Pancreas (tissue), 10 donors: ENCODE measurements around the gene SELENOM. TPM values are rescaled to one million over a fixed set of nuclear protein-coding genes. Genes with fewer than 3 reads are reported as not detected.

Source experiments
- ATAC-seq, 4 donors: fragments of 200-7000 bp; cut with Tn5 transposase; one replicate each; pipeline versions ENCODE4 v1.8.0 to v1.9.1; 2020; ENCODE audit warnings: mild to moderate bottlenecking in 4 of 4, moderate library complexity in 4 of 4
- DNase-seq, 6 donors: peaks; one replicate each; pipeline ENCODE4 v3.0.0-alpha.2; 2020
- FAIRE-seq: peaks from 2 replicates; lab custom pipeline; 2012; peaks lifted over from hg19 to GRCh38; lab: Jason Lieb, UNC
- H3K27ac ChIP-seq, 4 donors: fragments of 200-600 bp; sonication (generic); 1 replicate in 3 of 4; 2 replicates in 1 of 4; pipeline versions ENCODE4 v1.5.0 to v1.8.0; 2020
- H3K27me3 ChIP-seq, 4 donors: fragments of 200-600 bp; one replicate each; pipeline ENCODE4 v1.8.0; 2021
- H3K36me3 ChIP-seq, 3 donors: fragments of 200-600 bp; sonication (generic) in 1 of 3; one replicate each; pipeline versions ENCODE4 v1.5.0 to v1.8.0; 2020 to 2021
- H3K4me1 ChIP-seq, 3 donors: fragments of 200-600 bp; one replicate each; pipeline ENCODE4 v1.8.0; 2021
- H3K4me3 ChIP-seq, 4 donors: fragments of 200-600 bp; sonication (generic) in 2 of 4; one replicate each; pipeline versions ENCODE4 v1.5.0 to v1.8.0; 2020 to 2021
- H3K9me3 ChIP-seq, 4 donors: fragments of 200-600 bp; one replicate each; pipeline ENCODE4 v1.8.0; 2021
- CTCF ChIP-seq, 4 donors: fragments of 200-600 bp; sonication (generic) in 3 of 4; IDR thresholded peaks; one replicate each; pipeline versions ENCODE4 v1.5.0 to v1.8.0; 2021; ENCODE audit warnings: antibody characterized with exemption in 4 of 4
- WGBS, 2 donors: extraction: QIAGEN DNeasy Blood & Tissue Kit; methylation state at CpG; one replicate each; pipeline ENCODE4 v1.1.7; 2013; 5-methylcytosine and 5-hydroxymethylcytosine counted together
- intact Hi-C, 3 donors: fragments of 100-400 bp; cut with DNase I; formaldehyde crosslinking; loops; one replicate each; pipeline versions ENCODE4 v1.11.1 to v1.14.2; 2022
- polyA plus RNA-seq, 2 donors: library from polyadenylated mRNA; stranded (reverse); fragments of 200-250 nt; gene quantifications; one replicate each; pipeline ENCODE4 v1.2.3, GENCODE V29; 2013
- total RNA-seq, 6 donors: library from RNA; stranded (reverse); fragmentation: NEBNext Ultra II Directional in 4 of 6; extraction: Animal tissue kit (Norgen Biotek cat#: 25700) in 4 of 6; gene quantifications; one replicate each; pipeline versions ENCODE4 v1.2.1 to v1.2.4, GENCODE V29; 2021 to 2023
- donor health status: healthy with polysubstance abuse.
- donor health status: DM: no; HTN: no; CAD: no; lungs with moderate emphysema.
- donor health status: DM: no; HTN: no; CAD: no.
- donor health status: control.
- donor health status: control.
- donor health status: Bipolar disorder and iron deficiency.
- donor health status: DM: yes; HTN: yes; CAD: no.
- donor health status: DM: no; HTN: no; CAD: no.
- donor health status: DM: no; HTN: no; CAD: no.
- donor health status: DM: yes; HTN: yes; CAD: no.

SELENOM gene
- total and polyA plus RNA-seq, 8 donors = 46.1 to 118 (median 59.3) TPM

GRCh38 chr22:31082606-31083376, 24.6 kb downstream of the SELENOM start:
- peaks cover 0 to 2% (median under 1%) of the 10 kb centered on the region in 3 donors for H3K36me3 ChIP-seq
- peak overlapping the region; percentile 84 to 94 (median 88) for H3K27ac ChIP-seq
- DNase-seq = peak in 5 of 6 donors; percentile 62 to 78 (median 70)
- peak in 3 of 4 donors; percentile 8 to 22 (median 14) for ATAC-seq
- no peaks in the 10 kb centered on the region for H3K27me3 ChIP-seq
- peaks cover 17 to 43% (median 38%) of the 10 kb centered on the region in 3 donors for H3K4me1 ChIP-seq
- FAIRE-seq = no peak
- WGBS, 2 donors = 43 to 45% methylated on average over 11 of the region's 11 CpGs
- H3K4me3 ChIP-seq = peak overlapping the region in 3 of 4 donors; percentile 60 to 85 (median 67)
- intact Hi-C loops = no loop called here
- peak in 3 of 4 donors; percentile 23 to 45 (median 36) for TF ChIP-seq CTCF (IDR thresholded peaks at IDR 0.05)
- no peaks in the 10 kb centered on the region for H3K9me3 ChIP-seq

- TF ChIP-seq CTCF (IDR thresholded peaks at IDR 0.05) = no peak
- H3K9me3 ChIP-seq = no peaks in the 10 kb centered on the region
- ATAC-seq = no peak
Observed at GRCh38 chr22:31081963-31082605, 25.3 kb downstream of the SELENOM start.

GRCh38 chr22:31080848-31081649, 26.3 kb downstream of the SELENOM start, which contains the start of gene SMTN:
Gene SMTN, plus strand, starts transcription at chr22:31081318. Its CDS starts 1,941 bp downstream, at chr22:31083259.
- no peaks in the 10 kb centered on the region for H3K27me3 ChIP-seq
- peak within 1 kb of the TSS; percentile 84 to 94 (median 86) for H3K27ac ChIP-seq
- peaks cover 17 to 43% (median 38%) of the 10 kb centered on the region in 3 donors for H3K4me1 ChIP-seq
- intact Hi-C loops = no loop called here
- DNase-seq = peak; percentile 94 to 97 (median 96)
- H3K36me3 ChIP-seq = no peaks in the 10 kb centered on the region
- ATAC-seq = peak; percentile 74 to 84 (median 79)
- WGBS, 2 donors = 0 to 2% methylated on average over 62 to 63 of the region's 63 CpGs
- no peak for TF ChIP-seq CTCF (IDR thresholded peaks at IDR 0.05)
- H3K9me3 ChIP-seq = no peaks in the 10 kb centered on the region
- H3K4me3 ChIP-seq = peak within 1 kb of the TSS; percentile 14 to 85 (median 64)
- no peak for FAIRE-seq

More at GRCh38 chr22:31081963-31082605, 25.3 kb downstream of the SELENOM start:
- DNase-seq = peak in 2 of 6 donors; percentile 23 to 35
- FAIRE-seq = no peak
- H3K4me3 ChIP-seq = peak overlapping the region; percentile 14 to 85 (median 64)
- intact Hi-C loops = no loop called here
- H3K27ac ChIP-seq = peak overlapping the region; percentile 84 to 94 (median 88)
- no peaks in the 10 kb centered on the region for H3K36me3 ChIP-seq
- H3K27me3 ChIP-seq = no peaks in the 10 kb centered on the region
- H3K4me1 ChIP-seq = peaks cover 17 to 43% (median 38%) of the 10 kb centered on the region in 3 donors
- 17 to 23% methylated on average over 6 of the region's 6 CpGs for WGBS, 2 donors

- no peak for FAIRE-seq
- H3K9me3 ChIP-seq = no peaks in the 10 kb centered on the region
- no peak for DNase-seq
- H3K36me3 ChIP-seq = no peaks in the 10 kb centered on the region
- peak overlapping the region; percentile 84 to 94 (median 86) for H3K27ac ChIP-seq
- intact Hi-C loops = no loop called here
- H3K4me3 ChIP-seq = peak overlapping the region; percentile 14 to 85 (median 64)
- peaks cover 17 to 40% (median 38%) of the 10 kb centered on the region in 3 donors for H3K4me1 ChIP-seq
- H3K27me3 ChIP-seq = no peaks in the 10 kb centered on the region
- TF ChIP-seq CTCF (IDR thresholded peaks at IDR 0.05) = no peak
- no peak for ATAC-seq
- WGBS, 2 donors = 37 to 39% methylated on average over 5 of the region's 5 CpGs
Observed at GRCh38 chr22:31080164-31080847, 27.1 kb downstream of the SELENOM start.
